HPDE6-E6E7 (cell line): Measurements from ENCODE around the gene CYP2U1.
"Not testable (repeated sequence)": the region's sequence is repeated elsewhere in the genome, so short reads cannot be mapped to it uniquely, and the experiment has no call there.

ENCODE experiments used
- DNase-seq: peaks from one replicate; pipeline ENCODE4 v3.0.0; 2011; ENCODE audit warnings: missing footprints; ENCODE audit errors: extremely low spot score

The CYP2U1 gene

GRCh38 chr4:107922486-107923473 is 8.6 kb upstream of the CYP2U1 start:
- DNase-seq = no peak

DNA sequence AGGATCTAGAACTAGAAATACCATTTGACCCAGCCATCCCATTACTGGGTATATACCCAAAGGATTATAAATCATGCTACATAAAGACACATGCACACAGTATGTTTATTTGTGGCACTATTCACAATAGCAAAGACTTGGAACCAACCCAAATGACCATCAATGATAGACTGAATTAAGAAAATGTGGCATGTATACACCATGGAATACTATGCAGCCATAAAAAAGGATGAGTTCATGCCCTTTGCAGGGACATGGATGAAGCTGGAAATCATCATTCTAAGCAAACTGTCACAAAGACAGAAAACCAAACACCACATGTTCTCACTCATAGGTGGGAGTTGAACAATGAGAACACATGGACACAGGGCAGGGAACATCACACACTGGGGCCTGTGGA is 5.6 kb upstream of the CYP2U1 start:
- not testable (repeated sequence) for DNase-seq

GRCh38 chr4:107926875-107927274 is 4.5 kb upstream of the CYP2U1 start:
- not testable (repeated sequence) for DNase-seq

- DNase-seq = no peak
Measured at GRCh38 chr4:107931775-107932321, 499 bp downstream of the CYP2U1 start.

GRCh38 chr4:107935246-107935645 is 3.9 kb downstream of the CYP2U1 start:
- DNase-seq = no peak

- DNase-seq = no peak
Measured at GRCh38 chr4:107937040-107937439, 5.7 kb downstream of the CYP2U1 start.

DNA sequence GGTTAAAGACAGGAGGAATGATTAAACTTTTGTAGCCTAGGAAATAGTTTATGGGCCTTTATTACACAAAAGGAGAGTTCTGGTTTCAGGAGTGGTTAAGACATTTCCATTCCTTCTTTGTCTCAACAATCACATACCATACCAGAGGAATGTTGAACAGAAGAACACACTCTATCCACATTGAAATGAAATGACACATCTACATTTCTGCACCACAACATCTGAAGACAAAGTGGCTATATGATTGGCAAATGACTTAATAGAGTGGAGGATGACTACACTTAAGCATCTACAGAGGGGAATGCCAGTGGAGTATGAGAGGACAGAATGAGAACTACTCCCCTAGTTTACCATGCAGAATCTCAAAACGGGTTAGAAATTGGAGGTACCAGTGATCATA is 8.0 kb downstream of the CYP2U1 start:
- DNase-seq = no peak

DNA sequence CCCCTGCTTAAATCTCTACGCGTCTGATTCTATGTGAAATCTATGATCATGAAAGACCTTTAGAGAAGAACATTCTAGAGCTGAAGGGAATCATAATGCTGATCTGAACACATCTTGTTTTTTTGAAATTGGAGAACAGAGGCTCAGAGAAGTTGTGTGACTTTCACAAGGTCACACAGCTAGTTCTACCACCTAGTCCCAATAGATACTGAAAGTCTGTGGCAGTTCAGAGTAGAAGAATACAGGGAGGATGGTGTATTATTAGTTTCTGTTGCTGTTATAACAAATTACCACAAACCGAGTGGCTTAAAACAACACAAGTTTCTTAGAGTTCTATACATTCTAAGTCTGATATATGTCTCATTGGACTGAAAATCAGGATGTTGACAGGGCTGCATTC is 14.5 kb downstream of the CYP2U1 start:
- DNase-seq = no peak

DNA sequence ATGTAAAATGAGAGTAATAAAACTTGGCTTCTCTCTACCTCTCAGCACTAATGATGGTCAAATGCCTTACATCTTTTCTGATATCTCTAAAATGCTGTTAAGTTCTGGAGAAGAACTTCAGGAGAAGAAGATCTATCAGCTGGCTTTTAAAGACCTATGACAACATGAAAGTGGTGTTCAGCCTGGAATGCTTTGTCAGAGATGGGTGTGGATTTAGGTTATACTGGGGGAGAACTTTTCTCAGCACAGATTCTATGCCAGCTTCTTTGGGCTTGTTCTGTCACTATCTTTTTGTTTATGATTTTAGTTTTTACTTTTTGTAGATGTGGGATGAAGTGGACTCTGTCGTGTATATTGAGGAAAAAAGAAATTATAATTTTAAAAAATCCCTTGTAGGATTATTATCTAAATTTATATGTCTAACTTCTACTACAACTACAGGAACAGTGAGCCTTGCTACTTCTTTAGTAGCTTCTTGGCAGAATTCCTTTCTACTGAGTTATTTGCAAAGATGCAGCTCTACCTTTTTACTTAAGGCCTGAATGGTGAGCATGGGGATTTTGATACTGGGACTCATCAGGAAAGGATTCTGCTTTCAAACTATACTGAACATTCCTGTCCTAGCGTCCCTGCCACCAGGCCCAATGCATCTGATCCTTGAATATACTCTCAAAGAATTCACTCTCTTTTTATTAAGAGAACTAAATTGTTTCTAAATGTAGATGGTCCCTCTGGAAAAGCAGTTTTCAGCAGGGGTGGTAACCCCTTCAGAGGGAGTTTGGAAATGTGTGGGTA is 19.6 kb downstream of the CYP2U1 start:
- no peak for DNase-seq

DNA sequence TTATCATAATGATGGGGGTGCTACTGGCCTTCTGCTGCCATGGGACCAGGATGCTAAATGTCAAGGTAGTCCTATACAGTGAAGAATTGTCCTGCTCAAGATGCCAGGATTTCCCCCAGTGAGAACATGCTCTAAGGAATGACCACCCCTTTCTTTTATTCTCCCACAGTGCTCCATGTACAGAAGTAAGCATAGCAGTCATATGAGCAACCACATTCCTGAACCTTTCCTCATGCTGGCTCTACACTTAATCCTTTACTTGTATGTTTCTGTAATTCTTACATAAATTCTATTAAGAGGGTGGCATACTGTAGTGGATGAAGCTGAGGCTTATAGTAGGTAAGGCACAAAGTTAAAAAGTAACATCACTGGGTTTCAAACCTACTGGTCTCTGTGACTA is 20.2 kb downstream of the CYP2U1 start:
- no peak for DNase-seq

GRCh38 chr4:107956011-107956410 is 24.7 kb downstream of the CYP2U1 start:
- DNase-seq = no peak

- no peak for DNase-seq
Measured at GRCh38 chr4:107966903-107967302, 35.6 kb downstream of the CYP2U1 start.

DNA sequence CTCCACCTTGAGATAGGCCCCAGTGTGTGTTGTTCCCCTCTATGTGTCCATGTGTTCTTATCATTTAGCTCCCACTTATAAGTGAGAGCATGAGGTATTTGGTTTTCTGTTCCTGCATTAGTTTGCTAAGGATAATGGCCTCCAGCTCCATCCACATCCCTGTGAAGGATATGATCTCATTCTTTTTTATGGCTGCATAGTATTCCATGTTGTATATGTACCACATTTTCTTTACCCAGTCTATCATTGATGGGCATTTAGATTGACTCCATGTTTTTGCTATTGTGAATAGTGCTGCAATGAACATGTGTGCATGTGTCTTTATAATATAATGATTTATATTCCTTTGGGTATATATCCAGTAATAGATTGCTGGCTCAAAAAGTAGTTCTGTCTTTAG is 36.2 kb downstream of the CYP2U1 start:
- not testable (repeated sequence) for DNase-seq

- DNase-seq = not testable (repeated sequence)
Measured at GRCh38 chr4:107967921-107968320, 36.6 kb downstream of the CYP2U1 start.

GRCh38 chr4:107970063-107970798 is 38.9 kb downstream of the CYP2U1 start:
- no peak for DNase-seq

GRCh38 chr4:107972605-107973004 is 41.3 kb downstream of the CYP2U1 start:
- no peak for DNase-seq

DNA sequence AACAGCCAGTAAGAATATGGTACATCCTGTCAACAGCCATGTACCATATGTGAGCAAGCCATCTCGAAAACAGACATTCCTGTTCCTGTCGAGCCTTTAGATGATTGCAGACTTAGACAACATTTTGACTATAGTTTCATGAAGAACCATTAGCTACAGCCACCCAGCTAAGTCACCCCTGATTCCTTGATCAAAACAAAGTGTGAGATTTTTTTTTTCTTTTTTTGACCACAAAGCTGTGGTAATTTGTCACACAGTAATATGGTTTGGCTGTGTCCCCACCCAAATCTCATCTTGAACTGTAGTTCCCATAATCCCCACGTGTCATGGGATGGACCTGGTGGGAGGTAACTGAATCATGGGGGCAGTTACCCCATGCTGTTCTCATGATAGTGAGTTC is 43.2 kb downstream of the CYP2U1 start:
- DNase-seq = no peak

- no peak for DNase-seq
Measured at GRCh38 chr4:107977482-107977881, 46.1 kb downstream of the CYP2U1 start.

DNA sequence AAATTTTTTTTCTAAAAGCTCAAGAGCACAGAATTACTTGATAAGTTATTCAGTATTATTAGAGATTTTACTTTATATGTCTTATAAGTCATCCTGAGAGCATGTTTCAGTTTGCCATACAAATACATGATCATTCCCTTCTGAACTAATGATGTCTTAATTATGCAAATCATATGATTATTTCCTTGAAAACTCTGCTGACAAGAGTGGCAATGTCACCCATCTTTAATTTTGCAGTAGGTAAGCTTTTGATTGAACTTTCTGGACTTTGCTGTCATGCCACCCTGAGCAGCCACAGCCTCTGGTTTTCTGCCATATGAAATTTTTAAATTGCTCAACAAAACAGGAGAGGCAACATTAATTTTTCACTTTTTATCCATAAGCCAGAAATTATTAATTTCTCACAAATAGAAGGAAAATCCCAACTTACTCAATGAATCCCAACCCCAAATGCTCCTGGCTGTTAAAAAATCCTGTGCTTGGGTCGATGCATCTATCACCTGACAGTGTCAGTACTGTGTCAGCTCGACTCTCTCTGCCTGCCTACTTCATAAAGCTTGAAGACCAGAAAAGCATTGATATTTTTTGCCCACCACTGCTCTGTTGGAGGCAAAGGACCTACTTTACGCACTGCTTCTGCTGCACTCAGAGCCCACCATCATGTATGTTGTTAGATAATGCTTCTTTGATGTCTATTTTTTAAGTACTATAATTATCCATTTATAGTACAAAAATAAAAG is 46.8 kb downstream of the CYP2U1 start:
- DNase-seq = no peak

DNA sequence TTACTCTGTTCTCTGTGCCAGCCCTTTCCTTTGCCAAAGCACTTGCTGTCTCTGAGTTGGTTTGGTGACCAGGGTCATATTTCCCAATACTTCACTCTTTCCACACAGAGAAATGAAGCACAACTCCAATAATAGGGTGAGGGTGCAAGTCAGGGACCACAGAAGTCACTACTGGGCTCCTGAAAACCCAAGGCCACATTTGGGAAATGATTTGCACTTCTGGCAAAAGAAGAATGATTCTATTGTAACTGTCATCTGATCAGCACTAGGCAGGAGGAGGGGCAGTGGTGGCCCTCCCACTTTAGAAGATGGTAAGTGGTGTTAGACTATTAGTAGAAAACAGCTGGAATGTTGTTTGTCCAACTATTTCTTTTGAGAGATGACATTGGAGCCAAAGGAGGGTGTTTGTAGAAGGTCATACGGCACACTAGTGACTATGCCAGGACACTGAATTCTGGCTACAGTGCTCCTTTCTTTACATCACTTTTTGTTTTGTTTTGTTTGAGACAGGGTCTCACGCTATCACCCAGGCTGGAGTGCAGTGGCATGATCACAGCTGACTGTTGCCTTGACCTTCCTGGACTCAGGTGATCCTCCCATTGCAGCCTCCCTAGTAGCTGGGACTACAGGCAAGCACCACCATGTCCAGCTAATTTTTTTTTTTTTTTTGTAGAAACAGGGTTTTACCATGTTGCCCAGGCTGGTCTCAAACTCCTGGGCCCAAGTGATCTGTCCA is 47.5 kb downstream of the CYP2U1 start:
- no peak for DNase-seq
